ENCODE data around the gene TENT5C.

DNA sequence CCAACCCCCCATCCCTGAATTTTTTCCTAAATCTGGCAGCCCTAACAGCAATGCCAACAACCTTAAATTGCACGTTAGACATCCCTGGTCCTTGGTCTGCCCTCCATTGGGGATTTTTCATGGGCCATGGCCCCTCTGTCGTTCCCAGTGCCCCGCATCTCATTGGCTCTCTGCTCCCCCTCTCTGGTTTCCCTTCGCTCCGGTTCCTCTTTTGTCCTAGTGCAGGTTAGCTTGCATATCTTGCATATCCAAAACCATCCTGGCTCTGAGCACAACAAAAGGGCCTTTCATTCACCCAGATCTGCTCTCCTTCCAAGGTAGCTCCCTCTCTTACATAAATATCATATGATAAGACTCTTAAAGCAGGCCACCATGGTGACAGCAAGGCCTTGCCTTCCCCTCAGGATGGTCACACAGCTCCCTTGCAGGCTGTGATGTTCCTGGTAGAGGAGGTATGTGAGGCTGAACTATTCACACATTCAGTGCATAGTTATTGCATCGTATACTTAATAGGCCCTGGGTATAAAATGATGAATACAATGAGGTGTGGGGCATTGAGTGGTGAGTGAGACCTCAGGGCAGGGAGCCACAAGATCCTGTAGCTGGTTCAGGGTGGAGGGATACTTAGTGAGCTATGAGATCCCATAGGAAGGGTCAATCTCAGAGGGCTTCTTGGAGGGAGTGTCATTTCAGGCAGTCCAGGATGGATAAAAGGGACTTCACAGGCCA, 45.2 kb downstream of the TENT5C start:
- TF ChIP-seq, protein P1, sequence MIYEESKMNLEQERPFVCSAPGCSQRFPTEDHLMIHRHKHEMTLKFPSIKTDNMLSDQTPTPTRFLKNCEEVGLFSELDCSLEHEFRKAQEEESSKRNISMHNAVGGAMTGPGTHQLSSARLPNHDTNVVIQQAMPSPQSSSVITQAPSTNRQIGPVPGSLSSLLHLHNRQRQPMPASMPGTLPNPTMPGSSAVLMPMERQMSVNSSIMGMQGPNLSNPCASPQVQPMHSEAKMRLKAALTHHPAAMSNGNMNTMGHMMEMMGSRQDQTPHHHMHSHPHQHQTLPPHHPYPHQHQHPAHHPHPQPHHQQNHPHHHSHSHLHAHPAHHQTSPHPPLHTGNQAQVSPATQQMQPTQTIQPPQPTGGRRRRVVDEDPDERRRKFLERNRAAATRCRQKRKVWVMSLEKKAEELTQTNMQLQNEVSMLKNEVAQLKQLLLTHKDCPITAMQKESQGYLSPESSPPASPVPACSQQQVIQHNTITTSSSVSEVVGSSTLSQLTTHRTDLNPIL (CRISPR knock-in tag; IDR thresholded peaks at IDR 0.05; ENCODE audit: low read depth), result no peak
- TF ChIP-seq PPARA (CRISPR knock-in tag; IDR thresholded peaks at IDR 0.05; ENCODE audit: borderline replicate concordance) (no peak), ZFP30 (CRISPR knock-in tag; IDR thresholded peaks at IDR 0.05) (no peak), GLIS3 (CRISPR knock-in tag; IDR thresholded peaks at IDR 0.05) (no peak), CSDC2 (CRISPR knock-in tag; IDR thresholded peaks at IDR 0.05) (no peak), OSR1 (CRISPR knock-in tag; IDR thresholded peaks at IDR 0.05) (no peak)
- TF ChIP-seq, protein P2, sequence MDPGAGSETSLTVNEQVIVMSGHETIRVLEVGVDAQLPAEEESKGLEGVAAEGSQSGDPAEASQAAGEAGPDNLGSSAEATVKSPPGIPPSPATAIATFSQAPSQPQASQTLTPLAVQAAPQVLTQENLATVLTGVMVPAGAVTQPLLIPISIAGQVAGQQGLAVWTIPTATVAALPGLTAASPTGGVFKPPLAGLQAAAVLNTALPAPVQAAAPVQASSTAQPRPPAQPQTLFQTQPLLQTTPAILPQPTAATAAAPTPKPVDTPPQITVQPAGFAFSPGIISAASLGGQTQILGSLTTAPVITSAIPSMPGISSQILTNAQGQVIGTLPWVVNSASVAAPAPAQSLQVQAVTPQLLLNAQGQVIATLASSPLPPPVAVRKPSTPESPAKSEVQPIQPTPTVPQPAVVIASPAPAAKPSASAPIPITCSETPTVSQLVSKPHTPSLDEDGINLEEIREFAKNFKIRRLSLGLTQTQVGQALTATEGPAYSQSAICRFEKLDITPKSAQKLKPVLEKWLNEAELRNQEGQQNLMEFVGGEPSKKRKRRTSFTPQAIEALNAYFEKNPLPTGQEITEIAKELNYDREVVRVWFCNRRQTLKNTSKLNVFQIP (CRISPR knock-in tag; IDR thresholded peaks at IDR 0.05; ENCODE audit: borderline replicate concordance, low read depth), result no peak

Data from SK-N-SH treated with all-trans-retinoic acid at 6 μM for 48 hours (cell line).